Activated naive CD4-positive, alpha-beta T cell treated with anti-CD3 and anti-CD28 coated beads, Interleukin-2, amount 10 ng/mL, durations not matched to agents 7 days and 5 days (primary cell): ENCODE results near the gene DUSP19.
A peak's percentile ranks its signal among the peaks of the same experiment; 100 is the strongest.
"Not testable (repeated sequence)": the region's sequence is repeated elsewhere in the genome, so short reads cannot be mapped to it uniquely, and the experiment has no call there.

ENCODE experiments used
- CTCF ChIA-PET: fragments of 350-600 bp; sonication (Branson Sonifier 250); formaldehyde crosslinking; loops from one replicate; lab custom pipeline; 2021; ENCODE audit warnings: antibody characterized with exemption; lab: Charles Lee
- DNase-seq: peaks from one replicate; pipeline ENCODE4 v3.0.0-alpha.2; 2020
- H3K27ac Mint-ChIP-seq: one replicate; pipeline ENCODE4 v1.8.0; 2021; ENCODE audit warnings: mild to moderate bottlenecking, moderate library complexity, mixed read lengths
- H3K27me3 Mint-ChIP-seq: one replicate; pipeline ENCODE4 v1.8.0; 2021; ENCODE audit warnings: mild to moderate bottlenecking, mixed read lengths
- H3K36me3 Mint-ChIP-seq: one replicate; pipeline ENCODE4 v1.8.0; 2021; ENCODE audit warnings: mixed read lengths
- H3K4me1 Mint-ChIP-seq: one replicate; pipeline ENCODE4 v1.8.0; 2021; ENCODE audit warnings: mixed read lengths
- H3K4me3 Mint-ChIP-seq: one replicate; pipeline ENCODE4 v1.8.0; 2021; ENCODE audit warnings: mild to moderate bottlenecking, moderate library complexity, mixed read lengths
- H3K9me3 Mint-ChIP-seq: one replicate; pipeline ENCODE4 v1.8.0; 2021; ENCODE audit warnings: mixed read lengths

The DUSP19 gene

GRCh38 chr2:183047486-183048125 is 30.9 kb upstream of the DUSP19 start:
- H3K4me1 Mint-ChIP-seq, CTCF ChIA-PET, H3K9me3 Mint-ChIP-seq, H3K36me3 Mint-ChIP-seq, H3K27ac Mint-ChIP-seq, H3K4me3 Mint-ChIP-seq, DNase-seq: not testable (repeated sequence)
- peaks cover 33% of the 10 kb centered on the region for H3K27me3 Mint-ChIP-seq

- Mint-ChIP-seq H3K9me3 (no peaks in the 10 kb centered on the region), H3K27ac (no peak overlapping the region), H3K36me3 (no peaks in the 10 kb centered on the region), H3K27me3 (peaks cover 34% of the 10 kb centered on the region), H3K4me3 (no peak overlapping the region), H3K4me1 (no peaks in the 10 kb centered on the region)
- no peak for DNase-seq
- CTCF ChIA-PET: no interaction called here
Measured at GRCh38 chr2:183049420-183049819, 29.1 kb upstream of the DUSP19 start.

- H3K4me3 Mint-ChIP-seq: no peak overlapping the region
- DNase-seq: no peak
- no peaks in the 10 kb centered on the region for H3K9me3 Mint-ChIP-seq
- H3K36me3 Mint-ChIP-seq: no peaks in the 10 kb centered on the region
- no peaks in the 10 kb centered on the region for H3K4me1 Mint-ChIP-seq
- no peak overlapping the region for H3K27ac Mint-ChIP-seq
- peaks cover 14% of the 10 kb centered on the region for H3K27me3 Mint-ChIP-seq
- CTCF ChIA-PET: no interaction called here
Measured at GRCh38 chr2:183057333-183057985, 21.1 kb upstream of the DUSP19 start.

- no peaks in the 10 kb centered on the region for H3K4me1 Mint-ChIP-seq
- no peaks in the 10 kb centered on the region for H3K9me3 Mint-ChIP-seq
- CTCF ChIA-PET: no interaction called here
- peaks cover 16% of the 10 kb centered on the region for H3K27me3 Mint-ChIP-seq
- no peak overlapping the region for H3K27ac Mint-ChIP-seq
- DNase-seq: no peak
- H3K36me3 Mint-ChIP-seq: no peaks in the 10 kb centered on the region
- no peak overlapping the region for H3K4me3 Mint-ChIP-seq
Measured at GRCh38 chr2:183059561-183059960, 19.0 kb upstream of the DUSP19 start.

GRCh38 chr2:183060571-183061231 is 17.8 kb upstream of the DUSP19 start:
- no peak overlapping the region for H3K27ac Mint-ChIP-seq
- H3K36me3 Mint-ChIP-seq: no peaks in the 10 kb centered on the region
- H3K9me3 Mint-ChIP-seq: no peaks in the 10 kb centered on the region
- H3K4me3 Mint-ChIP-seq: no peak overlapping the region
- no peak for DNase-seq
- peaks cover 20% of the 10 kb centered on the region for H3K27me3 Mint-ChIP-seq
- H3K4me1 Mint-ChIP-seq: no peaks in the 10 kb centered on the region
- CTCF ChIA-PET: no interaction called here

- DNase-seq: no peak
- H3K4me3 Mint-ChIP-seq: no peak overlapping the region
- CTCF ChIA-PET: no interaction called here
- no peak overlapping the region for H3K27ac Mint-ChIP-seq
- H3K36me3 Mint-ChIP-seq: no peaks in the 10 kb centered on the region
- H3K4me1 Mint-ChIP-seq: no peaks in the 10 kb centered on the region
- H3K9me3 Mint-ChIP-seq: no peaks in the 10 kb centered on the region
- H3K27me3 Mint-ChIP-seq: peaks cover 20% of the 10 kb centered on the region
Measured at GRCh38 chr2:183063083-183063482, 15.5 kb upstream of the DUSP19 start.

GRCh38 chr2:183068561-183068960 is 10.0 kb upstream of the DUSP19 start:
- Mint-ChIP-seq H3K4me1 (no peaks in the 10 kb centered on the region), H3K4me3 (no peak overlapping the region), H3K27me3 (peaks cover 30% of the 10 kb centered on the region), H3K36me3 (no peaks in the 10 kb centered on the region), H3K9me3 (peaks cover 3% of the 10 kb centered on the region), H3K27ac (no peak overlapping the region)
- CTCF ChIA-PET: no interaction called here
- no peak for DNase-seq

GRCh38 chr2:183069174-183069573 is 9.4 kb upstream of the DUSP19 start:
- Mint-ChIP-seq H3K27me3 (peaks cover 24% of the 10 kb centered on the region), H3K36me3 (no peaks in the 10 kb centered on the region), H3K4me3 (no peak overlapping the region), H3K27ac (no peak overlapping the region), H3K9me3 (peaks cover 3% of the 10 kb centered on the region), H3K4me1 (no peaks in the 10 kb centered on the region)
- no peak for DNase-seq
- CTCF ChIA-PET: no interaction called here

- CTCF ChIA-PET: interaction anchor here (0.6 kb wide), 1 partner anchor 254 kb away, joined by 3 read pairs; no protein-coding TSS in a partner anchor
- H3K27me3 Mint-ChIP-seq: peaks cover 19% of the 10 kb centered on the region
Measured at GRCh38 chr2:183070942-183071844, 7.4 kb upstream of the DUSP19 start.

GRCh38 chr2:183072177-183072576 is 6.4 kb upstream of the DUSP19 start:
- H3K36me3 Mint-ChIP-seq: no peaks in the 10 kb centered on the region
- H3K27ac Mint-ChIP-seq: no peak overlapping the region
- H3K27me3 Mint-ChIP-seq: peaks cover 23% of the 10 kb centered on the region
- CTCF ChIA-PET: no interaction called here
- H3K9me3 Mint-ChIP-seq: peaks cover 3% of the 10 kb centered on the region
- no peak for DNase-seq
- H3K4me3 Mint-ChIP-seq: no peak overlapping the region
- no peaks in the 10 kb centered on the region for H3K4me1 Mint-ChIP-seq

More at GRCh38 chr2:183070942-183071844, 7.4 kb upstream of the DUSP19 start:
- peaks cover 3% of the 10 kb centered on the region for H3K9me3 Mint-ChIP-seq
- no peaks in the 10 kb centered on the region for H3K4me1 Mint-ChIP-seq
- no peak for DNase-seq
- no peak overlapping the region for H3K4me3 Mint-ChIP-seq
- H3K27ac Mint-ChIP-seq: no peak overlapping the region
- H3K36me3 Mint-ChIP-seq: no peaks in the 10 kb centered on the region

GRCh38 chr2:183078163-183078463 is 434 bp upstream of the DUSP19 start:
- CTCF ChIA-PET: interaction anchor here (0.6 to 1.5 kb wide), 4 partner anchors 16 to 116 kb away, joined by 3 read pairs; no protein-coding TSS in a partner anchor

GRCh38 chr2:183079139-183079775 is 710 bp downstream of the DUSP19 start:
- no peak overlapping the region for H3K27ac Mint-ChIP-seq
- H3K36me3 Mint-ChIP-seq: no peaks in the 10 kb centered on the region
- CTCF ChIA-PET: interaction anchor here (0.6 to 1.5 kb wide), 2 partner anchors 13 to 39 kb away, joined by 3 read pairs; no protein-coding TSS in a partner anchor
- peaks cover 13% of the 10 kb centered on the region for H3K4me1 Mint-ChIP-seq
- no peak for DNase-seq
- H3K27me3 Mint-ChIP-seq: peaks cover 12% of the 10 kb centered on the region
- H3K9me3 Mint-ChIP-seq: no peaks in the 10 kb centered on the region
- H3K4me3 Mint-ChIP-seq: peak overlapping the region; percentile 89

More at GRCh38 chr2:183078163-183078463, 434 bp upstream of the DUSP19 start:
- DNase-seq: no peak
- Mint-ChIP-seq H3K27me3 (peaks cover 12% of the 10 kb centered on the region), H3K36me3 (no peaks in the 10 kb centered on the region), H3K27ac (peak overlapping the region; percentile 3), H3K9me3 (no peaks in the 10 kb centered on the region), H3K4me1 (peaks cover 13% of the 10 kb centered on the region), H3K4me3 (peak overlapping the region; percentile 89)

- Mint-ChIP-seq H3K36me3 (no peaks in the 10 kb centered on the region), H3K4me3 (no peak overlapping the region), H3K27me3 (peaks cover 10% of the 10 kb centered on the region), H3K4me1 (peaks cover 13% of the 10 kb centered on the region), H3K9me3 (no peaks in the 10 kb centered on the region), H3K27ac (no peak overlapping the region)
- DNase-seq: no peak
- CTCF ChIA-PET: no interaction called here
Measured at GRCh38 chr2:183081911-183082310, 3.4 kb downstream of the DUSP19 start.

GRCh38 chr2:183088061-183088460 is 9.5 kb downstream of the DUSP19 start:
- no peak for DNase-seq
- no peaks in the 10 kb centered on the region for H3K4me1 Mint-ChIP-seq
- no peaks in the 10 kb centered on the region for H3K36me3 Mint-ChIP-seq
- no peaks in the 10 kb centered on the region for H3K9me3 Mint-ChIP-seq
- H3K27ac Mint-ChIP-seq: no peak overlapping the region
- no peak overlapping the region for H3K4me3 Mint-ChIP-seq
- no peaks in the 10 kb centered on the region for H3K27me3 Mint-ChIP-seq
- CTCF ChIA-PET: no interaction called here
